RWPE2 (cell line): ENCODE results near the gene USP27X.
A peak's percentile ranks its signal among the peaks of the same experiment; 100 is the strongest.

Source experiments
- ATAC-seq: fragments of 200-7000 bp; cut with Tn5 transposase; 3 replicates; pipeline ENCODE4 v1.9.1; 2021; ENCODE audit warnings: low read depth
- DNase-seq: peaks from one replicate; pipeline ENCODE4 v3.0.0-alpha.2; 2020; ENCODE audit warnings: low spot score
- H3K27ac ChIP-seq: fragments of 450-650 bp; 2 replicates; pipeline ENCODE4 v1.5.1; 2017; ENCODE audit warnings: mild to moderate bottlenecking; ENCODE audit not compliant: poor library complexity, severe bottlenecking
- H3K27me3 ChIP-seq: fragments of 250-450 bp; sonication (Bioruptor Pico); 2 replicates; pipeline ENCODE4 v1.5.1; 2021; ENCODE audit warnings: mild to moderate bottlenecking, moderate library complexity; ENCODE audit not compliant: insufficient read depth, poor library complexity, severe bottlenecking
- H3K36me3 ChIP-seq: fragments of 250-450 bp; sonication (Bioruptor Pico); 2 replicates; pipeline ENCODE4 v1.5.1; 2020; ENCODE audit warnings: low read depth, mild to moderate bottlenecking, moderate library complexity
- H3K4me1 ChIP-seq: fragments of 250-450 bp; sonication (Bioruptor Pico); 2 replicates; pipeline ENCODE4 v1.5.1; 2021; ENCODE audit warnings: mild to moderate bottlenecking, moderate library complexity; ENCODE audit not compliant: insufficient read depth, poor library complexity, severe bottlenecking
- H3K4me3 ChIP-seq: fragments of 250-450 bp; sonication (Bioruptor Pico); 2 replicates; pipeline ENCODE4 v1.5.1; 2021; ENCODE audit warnings: mild to moderate bottlenecking, moderate library complexity; ENCODE audit not compliant: severe bottlenecking
- H3K9me3 ChIP-seq: fragments of 250-450 bp; sonication (Bioruptor Pico); 2 replicates; pipeline ENCODE4 v1.5.1; 2021; ENCODE audit warnings: mild to moderate bottlenecking, moderate library complexity; ENCODE audit not compliant: severe bottlenecking
- CTCF ChIP-seq: fragments of 450-650 bp; IDR thresholded peaks from one replicate; pipeline ENCODE4 v1.5.1; 2017; ENCODE audit warnings: mild to moderate bottlenecking, moderate library complexity; ENCODE audit not compliant: poor library complexity, severe bottlenecking

USP27X gene

GRCh38 chrX:49862093-49862492 lies 17.2 kb upstream of the USP27X start:
- no peak overlapping the region for H3K27ac ChIP-seq
- H3K9me3 ChIP-seq: no peaks in the 10 kb centered on the region

GRCh38 chrX:49868739-49869138 lies 10.5 kb upstream of the USP27X start:
- Histone ChIP-seq H3K36me3 (no peaks in the 10 kb centered on the region), H3K27me3 (no peaks in the 10 kb centered on the region), H3K4me3 (no peak overlapping the region), H3K4me1 (no peaks in the 10 kb centered on the region), H3K9me3 (no peaks in the 10 kb centered on the region), H3K27ac (no peak overlapping the region)
- no peak for DNase-seq
- TF ChIP-seq CTCF: no peak
- ATAC-seq: no peak

More at GRCh38 chrX:49862093-49862492, 17.2 kb upstream of the USP27X start:
- no peaks in the 10 kb centered on the region for H3K36me3 ChIP-seq
- TF ChIP-seq CTCF: no peak
- DNase-seq: no peak
- no peaks in the 10 kb centered on the region for H3K4me1 ChIP-seq
- no peak for ATAC-seq
- H3K27me3 ChIP-seq: no peaks in the 10 kb centered on the region
- no peak overlapping the region for H3K4me3 ChIP-seq

GRCh38 chrX:49876750-49877149 lies 2.5 kb upstream of the USP27X start:
- H3K4me1 ChIP-seq: peaks cover 3% of the 10 kb centered on the region
- DNase-seq (no peak), ATAC-seq (no peak)
- H3K9me3 ChIP-seq: no peaks in the 10 kb centered on the region
- TF ChIP-seq CTCF: peak; percentile 57
- H3K4me3 ChIP-seq: no peak overlapping the region
- H3K27me3 ChIP-seq: no peaks in the 10 kb centered on the region
- no peak overlapping the region for H3K27ac ChIP-seq
- H3K36me3 ChIP-seq: no peaks in the 10 kb centered on the region

- no peaks in the 10 kb centered on the region for H3K27me3 ChIP-seq
- ATAC-seq: no peak
- no peaks in the 10 kb centered on the region for H3K36me3 ChIP-seq
- peaks cover 3% of the 10 kb centered on the region for H3K4me1 ChIP-seq
- DNase-seq: no peak
- no peak overlapping the region for H3K27ac ChIP-seq
- no peak overlapping the region for H3K4me3 ChIP-seq
- no peak for TF ChIP-seq CTCF
- no peaks in the 10 kb centered on the region for H3K9me3 ChIP-seq
These were observed 1.7 kb upstream of the USP27X start for GRCh38 chrX:49877397-49878101.

GRCh38 chrX:49878128-49878833 lies 1.0 kb upstream of the USP27X start:
- H3K9me3 ChIP-seq: no peaks in the 10 kb centered on the region
- DNase-seq (no peak), ATAC-seq (no peak)
- H3K4me1 ChIP-seq: peaks cover 3% of the 10 kb centered on the region
- no peaks in the 10 kb centered on the region for H3K27me3 ChIP-seq
- TF ChIP-seq CTCF: no peak
- peak overlapping the region; percentile 57 for H3K4me3 ChIP-seq
- H3K27ac ChIP-seq: no peak overlapping the region
- H3K36me3 ChIP-seq: no peaks in the 10 kb centered on the region
